GM12874 (cell line): ENCODE results near the gene GPD1L.

Source experiments
- TF ChIP-seq, protein P1 (sequence below): IDR thresholded peaks from 2 replicates; pipeline ENCODE4 v1.5.1; 2011; ENCODE audit warnings: low read depth, mild to moderate bottlenecking, control low read depth, low read length, moderate library complexity; ENCODE audit not compliant: insufficient read depth

GPD1L gene

DNA sequence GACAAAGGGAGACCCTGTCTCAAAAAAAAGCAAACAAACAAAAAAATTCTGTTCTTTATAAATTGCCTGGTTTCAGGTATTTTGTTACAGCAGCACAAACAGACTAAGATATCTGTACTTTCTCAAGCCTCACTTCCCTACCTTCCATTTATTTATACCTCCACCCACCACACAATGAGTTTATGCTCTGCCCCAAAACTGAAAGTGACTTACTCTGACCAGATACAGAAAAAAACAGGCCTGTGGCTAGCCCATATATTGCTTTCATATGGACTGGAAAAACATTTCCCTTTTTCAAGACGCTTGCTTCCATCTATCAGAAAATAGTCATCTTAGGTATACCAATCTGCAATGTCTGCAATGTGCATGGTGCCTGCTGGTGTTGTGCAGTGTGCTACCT lies 8.7 kb upstream of the GPD1L start:
- TF ChIP-seq, protein P1, sequence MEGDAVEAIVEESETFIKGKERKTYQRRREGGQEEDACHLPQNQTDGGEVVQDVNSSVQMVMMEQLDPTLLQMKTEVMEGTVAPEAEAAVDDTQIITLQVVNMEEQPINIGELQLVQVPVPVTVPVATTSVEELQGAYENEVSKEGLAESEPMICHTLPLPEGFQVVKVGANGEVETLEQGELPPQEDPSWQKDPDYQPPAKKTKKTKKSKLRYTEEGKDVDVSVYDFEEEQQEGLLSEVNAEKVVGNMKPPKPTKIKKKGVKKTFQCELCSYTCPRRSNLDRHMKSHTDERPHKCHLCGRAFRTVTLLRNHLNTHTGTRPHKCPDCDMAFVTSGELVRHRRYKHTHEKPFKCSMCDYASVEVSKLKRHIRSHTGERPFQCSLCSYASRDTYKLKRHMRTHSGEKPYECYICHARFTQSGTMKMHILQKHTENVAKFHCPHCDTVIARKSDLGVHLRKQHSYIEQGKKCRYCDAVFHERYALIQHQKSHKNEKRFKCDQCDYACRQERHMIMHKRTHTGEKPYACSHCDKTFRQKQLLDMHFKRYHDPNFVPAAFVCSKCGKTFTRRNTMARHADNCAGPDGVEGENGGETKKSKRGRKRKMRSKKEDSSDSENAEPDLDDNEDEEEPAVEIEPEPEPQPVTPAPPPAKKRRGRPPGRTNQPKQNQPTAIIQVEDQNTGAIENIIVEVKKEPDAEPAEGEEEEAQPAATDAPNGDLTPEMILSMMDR = no peak

DNA sequence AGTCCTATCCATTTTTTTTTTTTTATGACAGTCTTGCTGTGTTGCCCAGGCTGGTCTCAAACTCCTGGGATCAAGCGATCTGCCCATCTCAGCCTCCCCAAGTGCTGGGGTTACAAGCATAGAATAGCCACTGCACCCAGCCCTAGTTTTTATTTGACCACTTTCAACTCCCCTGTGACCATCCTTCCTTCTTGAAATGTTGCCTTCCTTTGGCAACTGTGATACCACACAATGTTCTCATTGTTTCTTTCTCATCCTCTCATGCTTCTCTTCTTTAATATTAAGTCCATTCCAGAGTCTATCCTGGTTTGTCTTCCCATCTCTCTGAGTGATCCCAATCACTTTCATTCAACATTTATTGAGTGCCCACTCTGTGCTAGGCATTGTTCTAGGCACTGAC lies 7.9 kb upstream of the GPD1L start:
- TF ChIP-seq, protein P1 = no peak

DNA sequence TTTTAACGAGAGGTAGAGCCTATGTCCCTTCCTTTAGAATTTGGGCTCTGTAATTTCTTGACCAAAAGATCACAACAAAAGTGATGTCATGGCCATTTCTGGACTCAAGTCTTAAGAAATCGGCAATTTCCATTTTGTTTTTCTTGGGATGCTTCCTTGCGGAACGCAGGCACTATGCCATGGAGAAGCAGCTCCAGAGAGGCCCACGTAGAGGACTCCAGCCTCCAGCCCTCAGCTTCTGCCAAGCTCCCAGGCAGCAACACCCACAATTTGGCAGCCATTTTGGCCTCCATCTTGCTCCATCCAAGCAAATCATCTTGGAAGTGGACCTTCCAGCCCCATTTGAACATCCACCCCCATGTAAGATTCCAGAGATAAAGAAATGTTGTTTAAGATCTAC lies 6.0 kb upstream of the GPD1L start:
- TF ChIP-seq, protein P1 = no peak

DNA sequence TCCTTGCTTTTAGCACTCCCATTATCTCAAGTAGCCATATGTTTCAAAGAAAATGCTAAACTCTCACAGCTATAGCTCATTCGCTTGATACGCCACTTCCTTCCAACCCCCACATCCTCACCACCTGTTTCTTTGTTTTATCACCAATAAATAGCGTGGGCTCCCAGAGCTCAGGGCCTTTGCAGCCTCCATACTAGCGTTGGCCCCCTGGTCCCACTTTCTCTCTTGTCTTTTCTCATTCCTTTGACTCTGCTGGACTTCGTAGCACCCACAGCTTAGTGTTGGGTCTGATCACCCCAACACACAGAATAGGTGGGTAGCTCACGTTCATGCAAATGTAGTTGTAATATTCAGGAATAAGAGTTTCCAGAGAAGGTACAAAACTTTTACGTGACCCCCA lies 4.1 kb upstream of the GPD1L start:
- TF ChIP-seq, protein P1 = no peak

DNA sequence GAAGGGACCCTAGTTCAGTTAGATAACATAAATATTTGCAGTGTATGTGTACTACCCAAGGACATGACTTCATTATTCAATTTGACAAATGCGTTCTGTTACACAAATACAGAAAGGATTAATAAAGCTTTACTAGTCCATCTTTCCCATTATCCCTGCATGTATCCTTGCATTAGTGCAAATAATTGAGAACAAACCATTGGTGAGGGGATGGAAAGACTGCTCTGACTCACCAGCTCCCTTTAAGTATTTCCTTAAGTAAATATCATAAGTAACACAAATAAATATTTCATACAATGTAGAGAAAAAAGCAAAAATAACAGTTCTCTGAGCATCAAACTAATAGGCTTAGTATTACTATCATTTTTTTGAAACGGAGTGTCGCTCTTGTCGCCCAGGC lies 1.9 kb upstream of the GPD1L start:
- TF ChIP-seq, protein P1 = no peak

DNA sequence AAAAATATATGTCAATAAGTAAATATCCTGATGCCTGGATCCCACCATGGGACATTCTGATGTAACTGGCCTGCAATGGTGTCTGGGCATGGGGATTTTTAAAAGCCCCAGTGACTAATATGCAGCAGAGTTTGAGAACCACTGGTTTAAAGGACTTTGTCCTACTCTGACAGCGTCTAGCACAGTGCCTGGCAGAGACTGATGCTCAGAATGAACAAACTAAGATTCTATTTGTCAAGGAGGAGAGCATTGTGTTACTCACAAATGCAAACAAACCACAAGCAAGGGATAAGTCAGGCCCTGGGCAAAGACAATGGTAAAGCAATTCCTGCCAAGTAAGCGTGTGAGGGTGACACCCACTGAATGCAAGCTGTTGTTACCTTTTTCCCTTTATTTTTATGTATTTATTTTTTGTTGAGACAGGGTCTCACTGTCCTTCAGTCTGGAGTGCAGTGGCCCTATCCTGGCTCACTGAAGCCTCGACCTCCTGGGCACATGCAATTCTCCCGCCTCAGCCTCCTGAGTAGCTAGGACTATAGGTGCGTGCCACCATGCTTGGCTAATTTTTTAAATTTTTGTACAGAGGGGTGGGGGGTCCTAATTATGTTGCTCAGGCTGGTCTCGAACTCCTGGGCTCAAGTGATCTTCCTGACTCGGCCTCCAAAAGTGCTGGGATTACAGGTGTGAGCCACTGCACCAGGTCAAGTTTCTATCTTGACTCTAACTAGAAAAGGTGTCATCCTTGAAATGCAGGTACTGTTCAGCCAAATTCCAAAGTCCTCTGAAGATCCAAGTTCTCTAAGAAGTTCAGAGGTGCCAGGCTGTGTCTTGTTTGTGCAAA lies 909 bp upstream of the GPD1L start:
- TF ChIP-seq, protein P1 = no peak

DNA sequence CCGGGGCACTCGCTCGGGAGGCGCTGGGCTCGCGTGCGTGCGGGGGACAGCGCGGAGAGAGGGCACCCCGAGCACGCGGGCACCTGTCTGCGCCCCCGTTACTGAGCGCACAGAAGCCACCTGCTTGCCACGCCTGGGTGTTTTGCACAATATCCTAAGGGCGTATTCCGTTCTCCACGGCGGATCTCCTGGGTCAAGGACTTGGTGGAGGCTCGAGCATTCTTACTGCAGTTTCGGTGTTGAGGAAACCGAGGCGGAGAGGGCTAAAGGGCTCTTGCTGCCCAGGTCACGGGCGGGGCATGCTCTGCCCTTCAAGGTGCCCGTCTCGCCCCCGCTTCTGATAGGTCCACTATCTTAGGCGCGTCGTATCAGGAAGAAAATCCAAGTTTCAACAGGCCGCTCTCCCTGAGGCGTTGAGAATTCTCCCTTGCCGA lies 526 bp downstream of the GPD1L start:
- TF ChIP-seq, protein P1 = no peak

DNA sequence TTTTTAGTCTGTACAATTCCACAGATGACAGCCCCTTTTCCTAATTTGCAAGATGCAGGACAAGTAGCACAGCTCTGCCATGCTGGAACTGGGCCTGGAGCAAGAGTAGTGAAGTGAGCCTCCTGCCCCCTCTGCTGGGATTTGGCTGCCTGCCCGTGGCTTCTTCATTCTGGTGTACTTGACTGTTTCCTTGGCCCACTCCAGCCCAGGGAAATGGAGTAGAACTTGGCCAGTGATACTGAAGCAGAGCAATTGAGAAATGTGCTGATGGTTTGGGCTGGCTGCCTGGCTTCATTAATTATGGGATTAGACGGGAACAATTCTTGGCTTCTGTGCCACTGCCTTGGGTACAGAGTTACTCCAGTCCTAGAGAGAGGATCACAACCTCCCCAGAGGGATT lies 2.8 kb downstream of the GPD1L start:
- TF ChIP-seq, protein P1 = no peak
